ENCODE measurements around the gene MYRIP.

Gene MYRIP

DNA sequence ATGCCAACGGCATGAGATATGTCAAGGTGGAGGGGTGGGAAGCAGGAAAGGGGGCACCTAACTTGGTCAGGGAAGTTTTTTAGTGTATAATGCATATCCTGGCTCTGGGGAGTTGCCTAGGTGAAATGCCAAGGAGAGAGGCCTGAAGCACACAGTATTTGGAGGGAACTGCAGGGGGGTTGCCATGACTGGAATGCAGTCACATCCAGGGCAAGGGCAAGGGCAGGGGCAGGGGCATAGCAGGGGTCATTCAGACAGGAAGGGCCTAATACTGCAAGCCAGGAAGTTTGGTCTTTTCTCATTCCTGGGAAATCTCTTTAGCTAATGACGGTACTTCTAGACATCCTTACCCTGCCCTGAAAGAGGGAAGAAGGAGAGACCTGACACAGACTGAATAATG lies 60.5 kb downstream of the MYRIP start:
- no peaks in the 10 kb centered on the region for H3K9me3 ChIP-seq (ENCODE audit: low read length)
- H3K27me3 ChIP-seq (ENCODE audit: insufficient read depth, low read length): no peaks in the 10 kb centered on the region
- no peaks in the 10 kb centered on the region for H3K9me2 ChIP-seq (ENCODE audit: low read depth, low read length)
- H3K79me2 ChIP-seq (ENCODE audit: insufficient read depth, low read length): no peaks in the 10 kb centered on the region
- no peaks in the 10 kb centered on the region for H3K36me3 ChIP-seq (ENCODE audit: insufficient read depth, low read length)
- H2AFZ ChIP-seq (ENCODE audit: low read length): no peak overlapping the region
- no peaks in the 10 kb centered on the region for H4K20me1 ChIP-seq (ENCODE audit: insufficient read depth, low read length)
- no peak overlapping the region for H3K4me2 ChIP-seq (ENCODE audit: low read length)
- H3K4me3 ChIP-seq (ENCODE audit: low read depth, low read length, poor library complexity, severe bottlenecking): no peak overlapping the region
- no peak overlapping the region for H3K27ac ChIP-seq (ENCODE audit: low read depth, low read length, poor library complexity, severe bottlenecking)
- no peaks in the 10 kb centered on the region for H3K4me1 ChIP-seq (ENCODE audit: insufficient read depth, low read length, severe bottlenecking)
- no peak overlapping the region for H3K9ac ChIP-seq (ENCODE audit: low read length)
- TF ChIP-seq EZH2 (IDR thresholded peaks at IDR 0.05; ENCODE audit: borderline replicate concordance, low read length): no peak
- TF ChIP-seq, protein P1, sequence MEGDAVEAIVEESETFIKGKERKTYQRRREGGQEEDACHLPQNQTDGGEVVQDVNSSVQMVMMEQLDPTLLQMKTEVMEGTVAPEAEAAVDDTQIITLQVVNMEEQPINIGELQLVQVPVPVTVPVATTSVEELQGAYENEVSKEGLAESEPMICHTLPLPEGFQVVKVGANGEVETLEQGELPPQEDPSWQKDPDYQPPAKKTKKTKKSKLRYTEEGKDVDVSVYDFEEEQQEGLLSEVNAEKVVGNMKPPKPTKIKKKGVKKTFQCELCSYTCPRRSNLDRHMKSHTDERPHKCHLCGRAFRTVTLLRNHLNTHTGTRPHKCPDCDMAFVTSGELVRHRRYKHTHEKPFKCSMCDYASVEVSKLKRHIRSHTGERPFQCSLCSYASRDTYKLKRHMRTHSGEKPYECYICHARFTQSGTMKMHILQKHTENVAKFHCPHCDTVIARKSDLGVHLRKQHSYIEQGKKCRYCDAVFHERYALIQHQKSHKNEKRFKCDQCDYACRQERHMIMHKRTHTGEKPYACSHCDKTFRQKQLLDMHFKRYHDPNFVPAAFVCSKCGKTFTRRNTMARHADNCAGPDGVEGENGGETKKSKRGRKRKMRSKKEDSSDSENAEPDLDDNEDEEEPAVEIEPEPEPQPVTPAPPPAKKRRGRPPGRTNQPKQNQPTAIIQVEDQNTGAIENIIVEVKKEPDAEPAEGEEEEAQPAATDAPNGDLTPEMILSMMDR (IDR thresholded peaks at IDR 0.05; ENCODE audit: low read length): no peak
- H3F3A ChIP-seq (ENCODE audit: insufficient read depth, low read length): no peaks in the 10 kb centered on the region

DNA sequence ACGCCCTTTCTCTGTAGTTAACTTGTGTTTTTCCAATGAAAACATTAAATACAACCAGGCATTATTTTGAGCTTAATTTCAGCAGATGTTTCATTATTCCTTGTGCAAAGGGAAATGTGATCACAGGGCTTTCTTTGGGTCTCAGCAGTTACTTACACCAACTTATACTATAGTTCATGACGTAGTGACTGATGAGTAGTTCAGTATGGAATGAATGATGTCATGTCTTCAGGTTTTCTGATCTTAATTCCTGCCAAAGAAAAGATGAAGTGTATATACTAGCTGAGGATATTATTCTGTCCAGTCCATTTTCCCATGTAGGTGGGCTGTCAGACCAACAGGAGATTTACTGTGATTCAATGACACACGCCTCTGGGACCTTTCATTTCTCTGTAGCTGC lies 61.3 kb downstream of the MYRIP start:
- Histone ChIP-seq H4K20me1 (ENCODE audit: insufficient read depth, low read length) (no peaks in the 10 kb centered on the region), H2AFZ (ENCODE audit: low read length) (no peak overlapping the region), H3K9me2 (ENCODE audit: low read depth, low read length) (no peaks in the 10 kb centered on the region)

DNA sequence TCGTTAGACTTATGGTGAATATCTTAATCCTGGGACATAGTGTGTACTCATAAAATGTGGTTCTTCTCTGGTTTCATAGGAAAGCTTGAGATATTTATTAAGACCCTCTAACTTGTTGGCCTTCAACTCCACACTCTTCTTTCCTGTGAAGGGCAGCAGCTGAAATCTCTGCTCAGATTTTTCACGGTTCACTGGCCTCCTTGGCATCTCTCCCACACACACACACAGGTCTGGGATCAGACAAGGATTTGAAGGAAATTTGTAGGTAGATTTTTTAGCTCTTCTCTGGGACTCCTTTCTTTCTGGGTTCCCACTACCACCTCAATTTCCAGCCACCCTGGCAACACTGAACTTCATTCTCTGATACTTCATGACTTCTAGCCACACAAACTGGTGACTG lies 70.2 kb downstream of the MYRIP start:
- Histone ChIP-seq H2AFZ (ENCODE audit: low read length) (no peak overlapping the region), H3K4me1 (ENCODE audit: insufficient read depth, low read length, severe bottlenecking) (no peaks in the 10 kb centered on the region), H3K36me3 (ENCODE audit: insufficient read depth, low read length) (no peaks in the 10 kb centered on the region), H3F3A (ENCODE audit: insufficient read depth, low read length) (no peaks in the 10 kb centered on the region), H3K4me2 (ENCODE audit: low read length) (no peak overlapping the region), H3K27me3 (ENCODE audit: insufficient read depth, low read length) (no peaks in the 10 kb centered on the region), H3K9me3 (ENCODE audit: low read length) (no peaks in the 10 kb centered on the region), H3K4me3 (ENCODE audit: low read depth, low read length, poor library complexity, severe bottlenecking) (no peak overlapping the region), H4K20me1 (ENCODE audit: insufficient read depth, low read length) (no peaks in the 10 kb centered on the region), H3K9me2 (ENCODE audit: low read depth, low read length) (no peaks in the 10 kb centered on the region), H3K27ac (ENCODE audit: low read depth, low read length, poor library complexity, severe bottlenecking) (no peak overlapping the region), H3K9ac (ENCODE audit: low read length) (no peak overlapping the region), H3K79me2 (ENCODE audit: insufficient read depth, low read length) (no peaks in the 10 kb centered on the region)
- TF ChIP-seq, protein P1 (IDR thresholded peaks at IDR 0.05; ENCODE audit: low read length): no peak
- TF ChIP-seq EZH2 (IDR thresholded peaks at IDR 0.05; ENCODE audit: borderline replicate concordance, low read length): no peak

More for the DNA sequence above, 61.3 kb downstream of the MYRIP start:
- Histone ChIP-seq H3K27ac (ENCODE audit: low read depth, low read length, poor library complexity, severe bottlenecking) (no peak overlapping the region), H3K27me3 (ENCODE audit: insufficient read depth, low read length) (no peaks in the 10 kb centered on the region), H3K4me3 (ENCODE audit: low read depth, low read length, poor library complexity, severe bottlenecking) (no peak overlapping the region), H3K4me2 (ENCODE audit: low read length) (no peak overlapping the region), H3K79me2 (ENCODE audit: insufficient read depth, low read length) (no peaks in the 10 kb centered on the region), H3K4me1 (ENCODE audit: insufficient read depth, low read length, severe bottlenecking) (no peaks in the 10 kb centered on the region), H3K9ac (ENCODE audit: low read length) (no peak overlapping the region), H3K36me3 (ENCODE audit: insufficient read depth, low read length) (no peaks in the 10 kb centered on the region), H3K9me3 (ENCODE audit: low read length) (no peaks in the 10 kb centered on the region), H3F3A (ENCODE audit: insufficient read depth, low read length) (no peaks in the 10 kb centered on the region)
- TF ChIP-seq, protein P1 (IDR thresholded peaks at IDR 0.05; ENCODE audit: low read length): no peak
- no peak for TF ChIP-seq EZH2 (IDR thresholded peaks at IDR 0.05; ENCODE audit: borderline replicate concordance, low read length)

All from OCI-LY1 (cell line).